GM19463 (cell line): ENCODE measurements around the gene MAP7D2.

Experiments used
- ATAC-seq: cut with Tn5 transposase; IDR thresholded peaks from one replicate; pipeline ENCODE4 v1.9.1; 2021; ENCODE audit warnings: mild to moderate bottlenecking, moderate library complexity; ENCODE audit not compliant: unreplicated experiment

MAP7D2 gene

GRCh38 chrX:19981947-19982346 lies 134.8 kb downstream of the MAP7D2 start:
- no peak for ATAC-seq

GRCh38 chrX:19975845-19976244 lies 140.9 kb downstream of the MAP7D2 start:
- no peak for ATAC-seq

GRCh38 chrX:19972984-19973383 lies 143.7 kb downstream of the MAP7D2 start:
- ATAC-seq = no peak

- ATAC-seq = no peak
These were observed 148.4 kb downstream of the MAP7D2 start for GRCh38 chrX:19968276-19968675.

- ATAC-seq = no peak
These were observed 150.7 kb downstream of the MAP7D2 start for GRCh38 chrX:19966056-19966455.

GRCh38 chrX:19964017-19964710 lies 152.5 kb downstream of the MAP7D2 start:
- ATAC-seq = peak; percentile 94

- ATAC-seq = no peak
These were observed 155.8 kb downstream of the MAP7D2 start for GRCh38 chrX:19960913-19961312.

- no peak for ATAC-seq
These were observed 157.9 kb downstream of the MAP7D2 start for GRCh38 chrX:19958552-19959486.

GRCh38 chrX:19956923-19957322 lies 159.8 kb downstream of the MAP7D2 start:
- no peak for ATAC-seq
